ENCODE results near the gene STK32B.

DNA sequence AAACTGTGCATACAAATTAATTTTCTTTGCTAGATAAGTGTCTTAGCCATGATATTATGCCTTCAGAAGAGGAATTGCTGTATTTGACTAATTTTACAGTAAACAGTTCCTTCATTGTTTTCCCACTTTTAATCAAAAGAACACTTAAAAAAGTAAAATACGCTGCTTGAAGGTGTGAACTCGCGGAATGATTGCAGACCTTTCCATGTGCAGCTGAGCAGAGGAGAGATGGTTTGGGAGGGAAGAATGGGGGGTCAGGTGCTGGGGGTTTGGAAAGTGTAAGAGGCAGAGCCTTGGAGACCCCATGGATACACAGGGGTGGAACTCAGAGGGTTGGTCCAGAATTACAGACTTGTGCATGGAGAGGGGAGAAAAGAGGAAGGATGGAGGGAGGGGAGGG is 47.4 kb upstream of the STK32B start:
- TF ChIP-seq, protein P1, sequence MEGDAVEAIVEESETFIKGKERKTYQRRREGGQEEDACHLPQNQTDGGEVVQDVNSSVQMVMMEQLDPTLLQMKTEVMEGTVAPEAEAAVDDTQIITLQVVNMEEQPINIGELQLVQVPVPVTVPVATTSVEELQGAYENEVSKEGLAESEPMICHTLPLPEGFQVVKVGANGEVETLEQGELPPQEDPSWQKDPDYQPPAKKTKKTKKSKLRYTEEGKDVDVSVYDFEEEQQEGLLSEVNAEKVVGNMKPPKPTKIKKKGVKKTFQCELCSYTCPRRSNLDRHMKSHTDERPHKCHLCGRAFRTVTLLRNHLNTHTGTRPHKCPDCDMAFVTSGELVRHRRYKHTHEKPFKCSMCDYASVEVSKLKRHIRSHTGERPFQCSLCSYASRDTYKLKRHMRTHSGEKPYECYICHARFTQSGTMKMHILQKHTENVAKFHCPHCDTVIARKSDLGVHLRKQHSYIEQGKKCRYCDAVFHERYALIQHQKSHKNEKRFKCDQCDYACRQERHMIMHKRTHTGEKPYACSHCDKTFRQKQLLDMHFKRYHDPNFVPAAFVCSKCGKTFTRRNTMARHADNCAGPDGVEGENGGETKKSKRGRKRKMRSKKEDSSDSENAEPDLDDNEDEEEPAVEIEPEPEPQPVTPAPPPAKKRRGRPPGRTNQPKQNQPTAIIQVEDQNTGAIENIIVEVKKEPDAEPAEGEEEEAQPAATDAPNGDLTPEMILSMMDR (IDR thresholded peaks at IDR 0.05 in 8 of 11, conservative IDR thresholded peaks at IDR 0.05 in 3 of 11) = no peak
- TF ChIP-seq POLR2A (IDR thresholded peaks at IDR 0.05) = no peak

Data from spleen (tissue), 7 donors.